Liver (tissue), 9 donors: ENCODE measurements around the gene PFDN6. TPM values are rescaled to one million over a fixed set of nuclear protein-coding genes. Genes with fewer than 3 reads are reported as not detected.
A peak's percentile ranks its signal among the peaks of the same experiment; 100 is the strongest.

Experiments
- DNase-seq: peaks from one replicate; pipeline ENCODE4 v3.0.0-alpha.2; 2017; ENCODE audit warnings: low spot score
- H3K27ac ChIP-seq, 2 donors: one replicate each; pipeline ENCODE4 v1.7.0; 2013; ENCODE audit warnings: inconsistent platforms in 2 of 2, low read length in 2 of 2, control low read depth in 1 of 2, low read depth in 1 of 2, mild to moderate bottlenecking in 1 of 2
- H3K27me3 ChIP-seq, 4 donors: one replicate each; pipeline versions ENCODE4 v1.6.1 to v1.7.0; 2013; ENCODE audit warnings: low read length in 3 of 4, inconsistent platforms in 1 of 4, mild to moderate bottlenecking in 1 of 4, moderate library complexity in 1 of 4; ENCODE audit not compliant: control insufficient read depth in 4 of 4, insufficient read depth in 4 of 4
- H3K36me3 ChIP-seq, 4 donors: one replicate each; pipeline versions ENCODE4 v1.6.1 to v1.7.0; 2013; ENCODE audit warnings: low read length in 3 of 4, mild to moderate bottlenecking in 3 of 4, low read depth in 1 of 4, moderate library complexity in 1 of 4; ENCODE audit not compliant: control insufficient read depth in 4 of 4, insufficient read depth in 3 of 4
- H3K4me1 ChIP-seq, 4 donors: one replicate each; pipeline versions ENCODE4 v1.6.1 to v1.7.0; 2013; ENCODE audit warnings: low read length in 3 of 4, mild to moderate bottlenecking in 3 of 4, moderate library complexity in 1 of 4; ENCODE audit not compliant: control insufficient read depth in 4 of 4, insufficient read depth in 4 of 4
- H3K4me3 ChIP-seq, 3 donors: one replicate each; pipeline versions ENCODE4 v1.6.1 to v1.7.0; 2013; ENCODE audit warnings: low read length in 3 of 3, control low read depth in 1 of 3, low read depth in 1 of 3, mild to moderate bottlenecking in 1 of 3
- H3K9ac ChIP-seq, 2 donors: one replicate each; pipeline ENCODE4 v1.7.0; 2013; ENCODE audit warnings: low read length in 2 of 2, mild to moderate bottlenecking in 2 of 2, moderate library complexity in 2 of 2, control low read depth in 1 of 2, low read depth in 1 of 2
- H3K9me3 ChIP-seq, 4 donors: one replicate each; pipeline versions ENCODE4 v1.6.1 to v1.7.0; 2013; ENCODE audit warnings: low read length in 3 of 4; ENCODE audit not compliant: control insufficient read depth in 4 of 4
- CTCF ChIP-seq: fragments of 150-350 bp; IDR thresholded peaks from 2 replicates; pipeline ENCODE4 v1.5.1; 2017; ENCODE audit warnings: improper control_type of control experiment, low read depth, low read length; ENCODE audit not compliant: missing input control
- GABPA ChIP-seq, 2 donors: IDR thresholded peaks in 1 of 2; conservative IDR thresholded peaks in 1 of 2; 2 replicates each; pipeline ENCODE4 v1.6.1; 2016; ENCODE audit warnings: antibody characterized with exemption in 2 of 2, mild to moderate bottlenecking in 1 of 2, moderate library complexity in 1 of 2
- HNF4A ChIP-seq, 2 donors: conservative IDR thresholded peaks; 2 replicates each; pipeline ENCODE4 v1.6.1; 2016; ENCODE audit warnings: antibody characterized with exemption in 2 of 2, mild to moderate bottlenecking in 2 of 2
- HNF4G ChIP-seq: IDR thresholded peaks from 2 replicates; pipeline ENCODE4 v1.6.1; 2016; ENCODE audit warnings: antibody characterized with exemption
- JUND ChIP-seq, 2 donors: IDR thresholded peaks; 2 replicates each; pipeline ENCODE4 v1.6.1; 2016; ENCODE audit warnings: antibody characterized with exemption in 2 of 2
- MAX ChIP-seq: IDR thresholded peaks from 2 replicates; pipeline ENCODE4 v1.6.1; 2016; ENCODE audit warnings: antibody characterized with exemption
- NR2F2 ChIP-seq: IDR thresholded peaks from 2 replicates; pipeline ENCODE4 v1.6.1; 2016; ENCODE audit warnings: antibody characterized with exemption
- RAD21 ChIP-seq, 2 donors: IDR thresholded peaks; 2 replicates each; pipeline ENCODE4 v1.6.1; 2016; ENCODE audit warnings: antibody characterized with exemption in 2 of 2, mild to moderate bottlenecking in 2 of 2
- RXRA ChIP-seq, 2 donors: IDR thresholded peaks; 2 replicates each; pipeline ENCODE4 v1.6.1; 2017 to 2018; ENCODE audit warnings: antibody characterized with exemption in 2 of 2, mild to moderate bottlenecking in 1 of 2
- SP1 ChIP-seq: IDR thresholded peaks from 2 replicates; pipeline ENCODE4 v1.6.1; 2018; ENCODE audit warnings: antibody characterized with exemption, mild to moderate bottlenecking
- TAF1 ChIP-seq: conservative IDR thresholded peaks from 2 replicates; pipeline ENCODE4 v1.6.1; 2016; ENCODE audit warnings: antibody characterized with exemption, mild to moderate bottlenecking
- YY1 ChIP-seq: IDR thresholded peaks from 2 replicates; pipeline ENCODE4 v1.6.1; 2016; ENCODE audit warnings: antibody characterized with exemption, mild to moderate bottlenecking
- WGBS: extraction: QIAGEN DNeasy Blood & Tissue Kit; methylation state at CpG from one replicate; pipeline ENCODE4 v1.1.7; 2013; 5-methylcytosine and 5-hydroxymethylcytosine counted together
- polyA plus RNA-seq, 2 donors: library from polyadenylated mRNA; stranded (reverse) in 1 of 2; unstranded in 1 of 2; fragments of 200-250 nt in 1 of 2; fragments of >200 nt in 1 of 2; fragmentation: Nextera tagmentation in 1 of 2; extraction: Ambion mirVana in 1 of 2; gene quantifications; one replicate each; pipeline versions ENCODE4 v1.2.1 to v1.2.3, GENCODE V29; 2013 to 2015
- total RNA-seq, 2 donors: library from RNA; depleted of rRNA; stranded (reverse); fragments of >200 nt; gene quantifications; one replicate each; pipeline ENCODE4 v1.2.3, GENCODE V29; 2014
- donor health status: healthy.
- donor health status: healthy.
- donor health status: healthy.
- donor health status: healthy.
- donor health status: healthy.

PFDN6 gene
- total and polyA plus RNA-seq, 4 donors = 6.5 to 60.1 (median 17.4) TPM

DNA sequence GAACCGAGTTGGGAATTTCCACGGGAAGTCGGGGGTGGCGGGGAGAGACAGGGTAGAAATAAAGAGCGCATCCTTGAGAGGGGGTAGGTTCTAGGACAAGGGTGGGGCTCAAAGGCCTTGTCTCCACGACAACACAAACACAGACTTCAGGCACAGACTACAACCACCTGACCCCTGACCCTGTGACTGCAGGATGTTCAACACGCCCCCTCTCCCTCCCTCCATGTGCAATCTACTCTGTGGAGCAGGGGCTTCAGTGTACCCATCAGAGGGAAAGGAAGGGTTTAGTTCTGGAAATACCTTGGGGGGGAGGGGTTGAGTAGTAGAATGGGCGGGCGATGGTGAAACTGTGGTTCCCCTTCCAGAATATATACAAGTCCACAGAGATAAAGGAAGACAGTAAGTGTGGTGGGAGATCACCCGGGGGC, 25.1 kb downstream of the PFDN6 start:
- Histone ChIP-seq H3K4me3 (peak overlapping the region; percentile 6 to 88 (median 66)), H3K36me3 (peaks cover 0 to 8% (median 5%) of the 10 kb centered on the region in 4 donors), H3K9ac (peak overlapping the region in 1 of 2 donors; percentile 54), H3K27ac (peak overlapping the region; percentile 98 to 99), H3K27me3 (no peaks in the 10 kb centered on the region), H3K9me3 (no peaks in the 10 kb centered on the region), H3K4me1 (peaks cover 11 to 49% (median 37%) of the 10 kb centered on the region in 4 donors)
- 4% methylated on average over 10 of the region's 10 CpGs for WGBS
- DNase-seq = peak; percentile 64
- TF ChIP-seq CTCF (peak; percentile 4), NR2F2 (peak; percentile 81), TAF1 (no peak), RXRA (IDR thresholded peaks at IDR 0.05) (peak in 1 of 2 donors; percentile 10)

DNA sequence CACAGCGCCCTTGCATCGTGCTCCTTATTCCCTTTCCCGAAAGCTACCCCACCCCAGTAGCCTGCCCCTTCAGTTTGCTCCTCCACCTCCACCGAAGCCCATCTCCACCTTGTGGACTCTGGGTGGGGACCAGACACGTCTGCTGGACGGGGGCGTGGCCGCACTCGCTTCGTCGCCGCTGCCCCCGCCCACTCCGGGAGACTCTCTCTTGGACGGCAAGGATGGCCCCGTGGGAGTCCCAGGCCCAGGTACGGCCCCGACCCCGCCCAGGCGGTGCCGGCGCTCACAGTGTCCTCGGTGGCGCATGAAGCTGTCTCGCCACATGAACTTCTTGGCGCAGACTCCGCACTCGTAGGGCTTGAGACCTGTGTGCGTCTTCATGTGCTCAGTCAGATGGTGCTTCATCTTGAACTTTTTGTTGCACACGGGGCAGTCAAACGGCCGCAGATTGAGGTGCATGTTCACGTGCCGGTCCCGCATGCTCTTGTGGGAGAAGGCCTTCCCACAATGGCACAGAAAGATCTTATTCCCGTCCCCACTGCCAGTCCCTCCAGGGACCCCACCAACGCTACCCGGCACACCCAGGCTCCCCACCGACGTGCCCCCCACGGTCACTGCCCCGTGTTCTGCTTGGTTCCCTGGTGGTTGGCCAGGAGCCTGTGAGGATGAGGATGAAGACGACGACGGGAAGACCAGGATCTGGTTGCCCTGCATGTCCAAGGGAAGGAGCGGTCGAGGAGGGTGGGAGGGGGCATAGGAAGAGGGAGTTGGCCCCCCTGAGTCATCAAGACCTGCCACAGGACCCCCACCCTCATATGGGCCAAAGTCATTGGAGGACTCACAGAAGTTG, 25.8 kb downstream of the PFDN6 start:
- Histone ChIP-seq H3K9ac (no peak overlapping the region), H3K4me1 (peaks cover 11 to 55% (median 40%) of the 10 kb centered on the region in 4 donors), H3K4me3 (peak overlapping the region in 2 of 3 donors; percentile 6 to 88), H3K27ac (peak overlapping the region; percentile 98 to 99), H3K27me3 (no peaks in the 10 kb centered on the region), H3K9me3 (no peaks in the 10 kb centered on the region), H3K36me3 (peaks cover 0 to 13% (median 8%) of the 10 kb centered on the region in 4 donors)
- 50% methylated on average over 47 of the region's 47 CpGs for WGBS
- DNase-seq = peak; percentile 72
- TF ChIP-seq MAX = no peak
- TF ChIP-seq HNF4A (conservative IDR thresholded peaks at IDR 0.05) = no peak
- TF ChIP-seq TAF1 = no peak
- no peak for TF ChIP-seq RXRA (IDR thresholded peaks at IDR 0.05)
- no peak for TF ChIP-seq GABPA (IDR thresholded peaks at IDR 0.05 in 1 of 2, conservative IDR thresholded peaks at IDR 0.05 in 1 of 2)
- TF ChIP-seq NR2F2 = no peak
- TF ChIP-seq SP1 = no peak
- no peak for TF ChIP-seq HNF4G
- TF ChIP-seq JUND (IDR thresholded peaks at IDR 0.05) = no peak
- TF ChIP-seq RAD21 (IDR thresholded peaks at IDR 0.05) = no peak
- TF ChIP-seq YY1 = no peak

DNA sequence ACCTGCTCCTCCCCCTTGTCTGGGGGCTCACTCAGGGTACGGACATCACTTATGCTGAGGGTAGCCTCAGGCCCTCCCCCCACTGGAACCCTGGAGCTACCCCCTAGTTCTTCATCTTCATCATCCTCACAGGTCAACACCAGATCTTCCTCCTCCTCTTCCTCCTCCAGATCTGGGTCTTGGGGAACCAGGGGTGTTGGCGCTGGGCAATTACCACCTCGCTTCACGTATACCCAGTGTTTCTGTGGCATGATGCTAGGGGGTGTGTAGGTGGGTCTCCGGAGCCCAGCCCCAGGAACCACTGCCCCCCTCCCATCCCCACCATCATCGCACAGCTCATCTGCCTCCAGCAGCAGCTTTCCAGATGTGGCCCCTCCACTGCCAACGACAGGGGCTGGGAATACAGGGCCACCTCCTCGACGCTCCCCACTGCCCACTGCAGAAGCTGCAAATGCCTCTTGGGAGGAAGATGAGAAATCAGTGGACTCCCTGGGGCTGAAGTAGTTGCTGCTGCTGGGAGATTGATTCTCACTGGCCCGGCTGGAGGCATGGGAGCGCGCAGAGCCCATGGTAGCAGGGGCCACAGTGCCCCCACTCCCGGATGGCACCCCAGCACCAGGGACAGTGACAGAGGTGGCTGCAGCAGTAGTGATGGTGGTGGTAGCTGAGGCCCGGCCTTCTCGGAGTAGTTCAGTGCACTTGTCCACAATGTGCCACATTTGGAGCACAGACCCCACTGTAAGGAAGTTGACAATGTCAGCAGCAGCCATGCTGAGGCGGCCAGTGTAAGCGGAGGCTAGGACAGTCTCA, 26.6 kb downstream of the PFDN6 start:
- Histone ChIP-seq H3K36me3 (peaks cover 0 to 16% (median 8%) of the 10 kb centered on the region in 4 donors), H3K9ac (no peak overlapping the region), H3K9me3 (no peaks in the 10 kb centered on the region), H3K4me1 (peaks cover 15 to 60% (median 47%) of the 10 kb centered on the region in 4 donors), H3K4me3 (no peak overlapping the region), H3K27ac (no peak overlapping the region), H3K27me3 (no peaks in the 10 kb centered on the region)
- no peak for DNase-seq
- no peak for TF ChIP-seq HNF4G
- no peak for TF ChIP-seq NR2F2
- no peak for TF ChIP-seq SP1
- no peak for TF ChIP-seq JUND (IDR thresholded peaks at IDR 0.05)
- WGBS = 93% methylated on average over 17 of the region's 17 CpGs
